Endothelial cell of umbilical vein (primary cell): ENCODE results near the gene CFAP70. TPM values are rescaled to one million over a fixed set of nuclear protein-coding genes. Genes with fewer than 3 reads are reported as not detected.
"Not testable (repeated sequence)": the region's sequence is repeated elsewhere in the genome, so short reads cannot be mapped to it uniquely, and the experiment has no call there.

Experiments
- BruUV-seq: library from RNA; stranded (reverse); fragments of 400-500 nt; replicated peaks from 2 replicates; lab custom pipeline; 2021; lab: Mats Ljungman, UMichigan
- CTCF ChIA-PET: fragments of 300-600, 350-600 bp; sonication (Branson Sonifier 250); formaldehyde crosslinking; loops from one replicate; lab custom pipeline; 2021; ENCODE audit warnings: antibody characterized with exemption, inconsistent platforms; lab: Charles Lee
- POLR2A ChIA-PET: fragments of 300-600, 350-600 bp; sonication (Branson Sonifier 250); formaldehyde crosslinking; loops from one replicate; lab custom pipeline; 2021; ENCODE audit warnings: antibody characterized with exemption, inconsistent platforms; lab: Charles Lee
- DNase-seq: peaks from one replicate; pipeline ENCODE4 v3.0.0-alpha.2; 2011; ENCODE audit warnings: low read depth, low spot score
- FAIRE-seq: peaks from 2 replicates; lab custom pipeline; 2011; peaks lifted over from hg19 to GRCh38; lab: Jason Lieb, UNC
- H2AFZ ChIP-seq: 2 replicates; pipeline ENCODE4 v1.6.0; 2012; ENCODE audit warnings: low read depth, low read length, control low read depth, inconsistent platforms
- H3K27ac ChIP-seq: 2 replicates; pipeline ENCODE4 v1.5.1; 2011; ENCODE audit warnings: low read depth, mild to moderate bottlenecking, control low read depth, low read length, moderate library complexity; ENCODE audit not compliant: insufficient read depth
- H3K27me3 ChIP-seq, 2 experiments: 2 replicates each; pipeline versions ENCODE4 v1.6.0 to v1.6.1; 2011; ENCODE audit warnings: low read length in 2 of 2, mixed read lengths in 1 of 2; ENCODE audit not compliant: control insufficient read depth in 2 of 2, insufficient read depth in 2 of 2
- H3K36me3 ChIP-seq, 2 experiments: 2 replicates in 1 of 2; 3 replicates in 1 of 2; pipeline ENCODE4 v1.5.1; 2011; ENCODE audit warnings: low read length in 2 of 2, mild to moderate bottlenecking in 1 of 2, moderate library complexity in 1 of 2; ENCODE audit not compliant: control insufficient read depth in 2 of 2, insufficient read depth in 2 of 2; ENCODE audit errors: extremely low read depth in 1 of 2
- H3K4me1 ChIP-seq: 3 replicates; pipeline ENCODE4 v1.5.1; 2011; ENCODE audit warnings: mild to moderate bottlenecking, low read length; ENCODE audit not compliant: control insufficient read depth, insufficient read depth; ENCODE audit errors: extremely low read depth
- H3K4me2 ChIP-seq: 2 replicates; pipeline ENCODE4 v1.6.1; 2011; ENCODE audit warnings: low read length, control low read depth, mixed read lengths; ENCODE audit not compliant: insufficient read depth
- H3K4me3 ChIP-seq, 3 experiments: fragments of 200-600 bp in 1 of 3; sonication (generic), shearing (Covaris generic) in 1 of 3; replicated peaks in 1 of 3; 2 replicates each; pipeline ENCODE4 v1.5.1; 2011 to 2016; ENCODE audit warnings: control low read depth in 3 of 3, low read length in 3 of 3, mild to moderate bottlenecking in 2 of 3, inconsistent platforms in 1 of 3, low read depth in 1 of 3, moderate library complexity in 1 of 3; ENCODE audit not compliant: insufficient read depth in 1 of 3
- H3K79me2 ChIP-seq: 2 replicates; pipeline ENCODE4 v1.6.0; 2012; ENCODE audit warnings: low read length, inconsistent platforms; ENCODE audit not compliant: control insufficient read depth, insufficient read depth
- H3K9ac ChIP-seq: replicated peaks from 2 replicates; pipeline ENCODE3; 2011; ENCODE audit warnings: low read length, control low read depth; ENCODE audit not compliant: insufficient read depth; ENCODE audit errors: extremely low read depth
- H3K9me1 ChIP-seq: replicated peaks from 3 replicates; pipeline ENCODE4 v1.6.0; 2011; ENCODE audit warnings: mild to moderate bottlenecking, low read length; ENCODE audit not compliant: control insufficient read depth, insufficient read depth; ENCODE audit errors: extremely low read depth
- H3K9me3 ChIP-seq: replicated peaks from 2 replicates; pipeline ENCODE4 v1.5.1; 2012; ENCODE audit warnings: low read length, inconsistent platforms; ENCODE audit not compliant: control insufficient read depth, insufficient read depth
- H4K20me1 ChIP-seq: replicated peaks from 2 replicates; pipeline ENCODE3; 2011; ENCODE audit warnings: mild to moderate bottlenecking, low read length; ENCODE audit not compliant: control insufficient read depth, insufficient read depth; ENCODE audit errors: extremely low read depth
- EZH2 ChIP-seq: IDR thresholded peaks from 2 replicates; pipeline ENCODE4 v1.6.1; 2012; ENCODE audit warnings: borderline replicate concordance, low read depth, mild to moderate bottlenecking, moderate library complexity, low read length, inconsistent platforms; ENCODE audit not compliant: severe bottlenecking
- FOS ChIP-seq: IDR thresholded peaks from 2 replicates; pipeline ENCODE4 v1.6.1; 2011; ENCODE audit warnings: mild to moderate bottlenecking, low read length, moderate library complexity, borderline replicate concordance; ENCODE audit not compliant: insufficient read depth
- GATA2 ChIP-seq: IDR thresholded peaks from 2 replicates; pipeline ENCODE4 v1.7.0; 2011; ENCODE audit warnings: low read depth, mild to moderate bottlenecking, moderate library complexity, mixed read lengths, low read length; ENCODE audit not compliant: insufficient read length, insufficient read depth
- JUN ChIP-seq: IDR thresholded peaks from 2 replicates; pipeline ENCODE4 v1.6.1; 2011; ENCODE audit warnings: borderline replicate concordance, low read depth; ENCODE audit not compliant: insufficient read length, insufficient read depth
- MYC ChIP-seq: IDR thresholded peaks from one replicate; pipeline ENCODE4 v1.6.1; 2011; ENCODE audit warnings: mild to moderate bottlenecking, low read depth, low read length
- POLR2A ChIP-seq: IDR thresholded peaks from 2 replicates; pipeline ENCODE4 v1.6.1; 2012; ENCODE audit warnings: low read depth, mild to moderate bottlenecking, control low read depth, low read length
- POLR2AphosphoS5 ChIP-seq: IDR thresholded peaks from 2 replicates; pipeline ENCODE4 v1.6.1; 2012; ENCODE audit warnings: low read depth, mild to moderate bottlenecking, control low read depth, low read length, moderate library complexity; ENCODE audit not compliant: insufficient read depth
- dilution Hi-C: fragments of 300-500 bp; cut with MboI; formaldehyde crosslinking; loops from one replicate; pipeline ENCODE4 v1.15.0; 2019; ENCODE audit warnings: low sequenced_read_pairs; ENCODE audit not compliant: extremely low pct_ligation_motif_present
- intact Hi-C: fragments of 100-400 bp; cut with micrococcal nuclease; formaldehyde crosslinking; loops from one replicate; pipeline ENCODE4 v1.10.0; 2022
- polyA plus RNA-seq, 4 experiments: library from polyadenylated mRNA; depleted of rRNA in 3 of 4; stranded (reverse) in 3 of 4; unstranded in 1 of 4; fragments of >200 nt; gene quantifications; 2 replicates each; pipeline versions ENCODE4 v1.2.1 to v1.2.3, GENCODE V29; 2011 to 2012; ENCODE audit warnings: missing spikeins in 1 of 4
- total RNA-seq: library from RNA; stranded (reverse); gene quantifications from 2 replicates; pipeline ENCODE4 v1.2.3, GENCODE V29; 2021
- TF ChIP-seq, protein P1 (sequence below), 2 donors: IDR thresholded peaks; 1 replicate in 1 of 2; 2 replicates in 1 of 2; pipeline ENCODE4 v1.5.1; 2011; ENCODE audit warnings: low read length in 2 of 2, mild to moderate bottlenecking in 2 of 2, moderate library complexity in 2 of 2, control low read depth in 1 of 2, inconsistent platforms in 1 of 2, low read depth in 1 of 2; ENCODE audit not compliant: insufficient read depth in 1 of 2; ENCODE audit errors: extremely low read depth in 1 of 2
- TF ChIP-seq, protein P2 (sequence below): IDR thresholded peaks from 2 replicates; pipeline ENCODE4 v1.6.1; 2011; ENCODE audit not compliant: insufficient read depth, insufficient read length

CFAP70 gene
- total and polyA plus RNA-seq, 2 donors (not counting 3 experiments of a cell fraction or from before 2014, with no cell fraction given), result 0.19 to 0.27 TPM

DNA sequence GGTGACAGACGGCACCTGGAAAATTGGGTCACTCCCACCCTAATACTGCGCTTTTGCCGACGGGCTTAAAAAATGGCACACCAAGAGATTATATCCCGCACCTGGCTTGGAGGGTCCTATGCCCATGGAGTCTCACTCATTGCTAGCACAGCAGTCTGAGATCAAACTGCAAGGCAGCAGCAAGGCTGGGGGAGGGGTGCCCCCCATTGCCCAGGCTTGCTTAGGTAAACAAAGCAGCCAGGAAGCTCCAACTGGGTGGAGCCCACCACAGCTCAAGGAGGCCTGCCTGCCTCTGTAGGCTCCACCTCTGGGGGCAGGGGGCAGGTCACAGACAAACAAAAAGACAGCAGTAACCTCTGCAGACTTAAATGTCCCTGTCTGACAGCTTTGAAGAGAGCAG, 35.1 kb downstream of the CFAP70 start:
- H3K79me2 ChIP-seq, POLR2A ChIA-PET, H3K9ac ChIP-seq, H3K27ac ChIP-seq, H3K9me1 ChIP-seq, dilution Hi-C loops, H3K4me1 ChIP-seq, intact Hi-C loops, FAIRE-seq, H2AFZ ChIP-seq, H3K4me2 ChIP-seq, H3K4me3 ChIP-seq, DNase-seq, H4K20me1 ChIP-seq, H3K36me3 ChIP-seq, CTCF ChIA-PET, BruUV-seq, H3K9me3 ChIP-seq, H3K27me3 ChIP-seq: not testable (repeated sequence)

DNA sequence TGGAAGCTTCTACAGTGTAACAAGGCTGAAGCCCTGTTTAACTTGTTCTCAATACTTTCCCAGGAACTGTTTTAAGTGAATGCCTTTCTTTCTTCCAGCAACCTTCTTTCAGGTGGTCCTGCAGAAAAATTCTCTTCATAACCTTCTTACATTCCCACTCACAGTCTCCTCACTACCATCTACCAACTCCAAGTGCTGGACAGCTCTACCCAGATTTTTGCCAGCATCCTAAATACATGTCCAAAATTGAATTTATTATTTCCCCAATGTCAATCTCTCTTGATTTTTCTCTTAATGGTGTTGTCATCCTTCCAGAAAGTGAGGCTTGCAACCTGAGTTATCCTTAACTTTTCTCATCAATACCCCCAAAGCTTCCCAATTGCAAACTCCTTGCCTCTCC, 48.2 kb downstream of the CFAP70 start:
- intact Hi-C loops, result no loop called here
- FAIRE-seq, result no peak
- dilution Hi-C loops, result no loop called here
- Histone ChIP-seq H3K4me2 (no peak overlapping the region), H3K9ac (no peak overlapping the region), H3K27me3 (peaks cover 3% of the 10 kb centered on the region in 2 experiments), H3K4me1 (no peaks in the 10 kb centered on the region), H3K9me3 (no peaks in the 10 kb centered on the region), H3K36me3 (no peaks in the 10 kb centered on the region), H3K27ac (no peak overlapping the region), H2AFZ (no peak overlapping the region), H4K20me1 (no peaks in the 10 kb centered on the region), H3K4me3 (no peak overlapping the region), H3K79me2 (no peaks in the 10 kb centered on the region), H3K9me1 (no peaks in the 10 kb centered on the region)
- CTCF ChIA-PET, result interaction anchor here (1.0 kb wide), 1 partner anchor 9 kb away, joined by 3 read pairs; no protein-coding TSS in a partner anchor
- no peak for DNase-seq
- POLR2A ChIA-PET, result no interaction called here
- no TSS peak for BruUV-seq
- TF ChIP-seq POLR2AphosphoS5 (no peak), POLR2A (no peak), GATA2 (no peak), EZH2 (no peak), JUN (no peak), MYC (no peak), FOS (no peak)
- TF ChIP-seq, protein P1, sequence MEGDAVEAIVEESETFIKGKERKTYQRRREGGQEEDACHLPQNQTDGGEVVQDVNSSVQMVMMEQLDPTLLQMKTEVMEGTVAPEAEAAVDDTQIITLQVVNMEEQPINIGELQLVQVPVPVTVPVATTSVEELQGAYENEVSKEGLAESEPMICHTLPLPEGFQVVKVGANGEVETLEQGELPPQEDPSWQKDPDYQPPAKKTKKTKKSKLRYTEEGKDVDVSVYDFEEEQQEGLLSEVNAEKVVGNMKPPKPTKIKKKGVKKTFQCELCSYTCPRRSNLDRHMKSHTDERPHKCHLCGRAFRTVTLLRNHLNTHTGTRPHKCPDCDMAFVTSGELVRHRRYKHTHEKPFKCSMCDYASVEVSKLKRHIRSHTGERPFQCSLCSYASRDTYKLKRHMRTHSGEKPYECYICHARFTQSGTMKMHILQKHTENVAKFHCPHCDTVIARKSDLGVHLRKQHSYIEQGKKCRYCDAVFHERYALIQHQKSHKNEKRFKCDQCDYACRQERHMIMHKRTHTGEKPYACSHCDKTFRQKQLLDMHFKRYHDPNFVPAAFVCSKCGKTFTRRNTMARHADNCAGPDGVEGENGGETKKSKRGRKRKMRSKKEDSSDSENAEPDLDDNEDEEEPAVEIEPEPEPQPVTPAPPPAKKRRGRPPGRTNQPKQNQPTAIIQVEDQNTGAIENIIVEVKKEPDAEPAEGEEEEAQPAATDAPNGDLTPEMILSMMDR (IDR thresholded peaks at IDR 0.05; ENCODE audit: extremely low read depth in 1 of 2, insufficient read depth in 1 of 2, low read depth in 1 of 2, low read length in 2 of 2), result no peak
- TF ChIP-seq, protein P2, sequence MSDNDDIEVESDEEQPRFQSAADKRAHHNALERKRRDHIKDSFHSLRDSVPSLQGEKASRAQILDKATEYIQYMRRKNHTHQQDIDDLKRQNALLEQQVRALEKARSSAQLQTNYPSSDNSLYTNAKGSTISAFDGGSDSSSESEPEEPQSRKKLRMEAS, result no peak
